ENCODE measurements around the gene MTUS2. TPM values are rescaled to one million over a fixed set of nuclear protein-coding genes. Genes with fewer than 3 reads are reported as not detected.
"Not testable (repeated sequence)": the region's sequence is repeated elsewhere in the genome, so short reads cannot be mapped to it uniquely, and the experiment has no call there.

The MTUS2 gene
- total and polyA plus RNA-seq, 10 donors, result 0.20 to 3.2 (median 0.85) TPM

- TF ChIP-seq POLR2A (IDR thresholded peaks at IDR 0.05), result no peak
- no peak for TF ChIP-seq POLR2AphosphoS5 (IDR thresholded peaks at IDR 0.05)
- TF ChIP-seq, protein P1, sequence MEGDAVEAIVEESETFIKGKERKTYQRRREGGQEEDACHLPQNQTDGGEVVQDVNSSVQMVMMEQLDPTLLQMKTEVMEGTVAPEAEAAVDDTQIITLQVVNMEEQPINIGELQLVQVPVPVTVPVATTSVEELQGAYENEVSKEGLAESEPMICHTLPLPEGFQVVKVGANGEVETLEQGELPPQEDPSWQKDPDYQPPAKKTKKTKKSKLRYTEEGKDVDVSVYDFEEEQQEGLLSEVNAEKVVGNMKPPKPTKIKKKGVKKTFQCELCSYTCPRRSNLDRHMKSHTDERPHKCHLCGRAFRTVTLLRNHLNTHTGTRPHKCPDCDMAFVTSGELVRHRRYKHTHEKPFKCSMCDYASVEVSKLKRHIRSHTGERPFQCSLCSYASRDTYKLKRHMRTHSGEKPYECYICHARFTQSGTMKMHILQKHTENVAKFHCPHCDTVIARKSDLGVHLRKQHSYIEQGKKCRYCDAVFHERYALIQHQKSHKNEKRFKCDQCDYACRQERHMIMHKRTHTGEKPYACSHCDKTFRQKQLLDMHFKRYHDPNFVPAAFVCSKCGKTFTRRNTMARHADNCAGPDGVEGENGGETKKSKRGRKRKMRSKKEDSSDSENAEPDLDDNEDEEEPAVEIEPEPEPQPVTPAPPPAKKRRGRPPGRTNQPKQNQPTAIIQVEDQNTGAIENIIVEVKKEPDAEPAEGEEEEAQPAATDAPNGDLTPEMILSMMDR (IDR thresholded peaks at IDR 0.05 in 8 of 11, conservative IDR thresholded peaks at IDR 0.05 in 3 of 11), result no peak
- H3K4me1 ChIP-seq, result no peaks in the 10 kb centered on the region
- intact Hi-C loops (cut with DNase I; ENCODE audit: low total_unique reads), result no loop called here
- H3K36me3 ChIP-seq, result no peaks in the 10 kb centered on the region
- H3K9me3 ChIP-seq, result peaks cover 0 to 10% (median 0%) of the 10 kb centered on the region in 8 donors
- H3K27ac ChIP-seq, result no peak overlapping the region
- 33 to 62% (median 51%) methylated on average over 3 of the region's 3 CpGs for WGBS, 5 donors
- H3K4me3 ChIP-seq, result no peak overlapping the region
- no peaks in the 10 kb centered on the region for H3K27me3 ChIP-seq (replicated peaks in 1 of 7)
- no peak for DNase-seq
Observed at GRCh38 chr13:29384466-29384865, 564.3 kb downstream of the MTUS2 start.

GRCh38 chr13:29384871-29385270 lies 564.7 kb downstream of the MTUS2 start:
- WGBS, 5 donors, result 83 to 96% (median 87%) methylated on average over 4 of the region's 4 CpGs
- H3K36me3 ChIP-seq, result no peaks in the 10 kb centered on the region
- no peak for TF ChIP-seq POLR2AphosphoS5 (IDR thresholded peaks at IDR 0.05)
- TF ChIP-seq, protein P1 (IDR thresholded peaks at IDR 0.05 in 8 of 11, conservative IDR thresholded peaks at IDR 0.05 in 3 of 11), result no peak
- TF ChIP-seq POLR2A (IDR thresholded peaks at IDR 0.05), result no peak
- no peaks in the 10 kb centered on the region for H3K27me3 ChIP-seq (replicated peaks in 1 of 7)
- peaks cover 0 to 7% (median 0%) of the 10 kb centered on the region in 8 donors for H3K9me3 ChIP-seq
- H3K4me3 ChIP-seq, result no peak overlapping the region
- intact Hi-C loops (cut with DNase I; ENCODE audit: low total_unique reads), result no loop called here
- no peaks in the 10 kb centered on the region for H3K4me1 ChIP-seq
- no peak overlapping the region for H3K27ac ChIP-seq
- DNase-seq, result no peak

- no peak for DNase-seq
- Histone ChIP-seq H3K27ac (no peak overlapping the region), H3K9me3 (no peaks in the 10 kb centered on the region), H3K36me3 (no peaks in the 10 kb centered on the region), H3K27me3 (replicated peaks in 1 of 7) (no peaks in the 10 kb centered on the region), H3K4me3 (no peak overlapping the region), H3K4me1 (no peaks in the 10 kb centered on the region)
- TF ChIP-seq, protein P1 (IDR thresholded peaks at IDR 0.05 in 8 of 11, conservative IDR thresholded peaks at IDR 0.05 in 3 of 11), result no peak
- TF ChIP-seq POLR2AphosphoS5 (IDR thresholded peaks at IDR 0.05), result no peak
- no peak for TF ChIP-seq POLR2A (IDR thresholded peaks at IDR 0.05)
- intact Hi-C loops (cut with DNase I; ENCODE audit: low total_unique reads), result no loop called here
- WGBS, 5 donors, result 70 to 91% (median 78%) methylated on average over 3 of the region's 3 CpGs
Observed at GRCh38 chr13:29386246-29386645, 566.1 kb downstream of the MTUS2 start.

DNA sequence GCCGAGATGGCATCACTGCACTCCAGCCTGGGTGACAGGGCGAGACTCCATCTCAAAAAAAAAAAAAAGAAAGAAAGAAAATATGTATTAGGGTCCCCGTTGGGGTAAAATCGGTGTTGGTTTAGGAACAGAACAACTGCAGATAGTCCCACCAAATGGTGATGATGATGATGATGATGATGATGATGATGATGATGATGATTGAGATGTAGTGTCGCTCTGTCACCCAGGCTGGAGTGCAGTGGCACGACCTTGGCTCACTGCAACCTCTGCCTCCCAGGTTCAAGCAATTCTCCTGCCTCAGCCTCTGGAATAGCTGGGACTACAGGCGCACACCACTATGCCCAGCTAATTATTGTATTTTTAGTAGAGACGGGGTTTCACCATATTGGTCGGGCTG lies 570.5 kb downstream of the MTUS2 start:
- intact Hi-C loops (cut with DNase I; ENCODE audit: low total_unique reads); H3K36me3 ChIP-seq; H3K9me3 ChIP-seq; H3K4me3 ChIP-seq; H3K4me1 ChIP-seq; H3K27ac ChIP-seq; DNase-seq: not testable (repeated sequence)
- WGBS, 5 donors, result 91 to 96% (median 95%) methylated on average over 9 of the region's 9 CpGs
- peaks cover 0 to 36% (median 0%) of the 10 kb centered on the region in 7 donors for H3K27me3 ChIP-seq (replicated peaks in 1 of 7)

DNA sequence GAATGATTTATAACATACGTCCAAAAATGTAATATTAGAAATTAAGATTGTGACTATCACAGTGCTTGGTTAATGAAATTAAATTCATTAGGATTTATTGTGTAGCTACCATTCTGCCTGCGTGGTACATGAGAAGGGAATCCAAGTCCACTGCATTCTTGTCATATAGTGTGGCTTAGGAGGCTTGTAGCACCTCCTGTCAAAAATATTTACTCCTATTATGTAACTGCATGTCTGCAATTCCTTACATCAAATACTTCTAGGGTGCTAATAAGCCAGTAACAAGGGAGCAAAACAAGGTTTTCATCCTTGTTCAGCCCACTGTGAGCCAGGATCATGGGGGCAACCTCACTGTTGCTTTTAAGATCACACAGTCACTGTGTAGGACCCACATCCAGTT lies 576.3 kb downstream of the MTUS2 start:
- intact Hi-C loops (cut with DNase I; ENCODE audit: low total_unique reads), result no loop called here
- Histone ChIP-seq H3K9me3 (no peaks in the 10 kb centered on the region), H3K4me3 (no peak overlapping the region), H3K27ac (no peak overlapping the region), H3K27me3 (replicated peaks in 1 of 7) (peaks cover 0 to 41% (median 0%) of the 10 kb centered on the region in 7 donors), H3K4me1 (no peaks in the 10 kb centered on the region), H3K36me3 (no peaks in the 10 kb centered on the region)
- no peak for DNase-seq
- WGBS, 5 donors, result 71 to 89% (median 87%) methylated on average over 2 of the region's 2 CpGs
- TF ChIP-seq, protein P1 (IDR thresholded peaks at IDR 0.05 in 8 of 11, conservative IDR thresholded peaks at IDR 0.05 in 3 of 11), result no peak
- TF ChIP-seq POLR2AphosphoS5 (IDR thresholded peaks at IDR 0.05), result no peak
- TF ChIP-seq POLR2A (IDR thresholded peaks at IDR 0.05), result no peak
